Neural crest cell (in vitro differentiated cells): ENCODE data around the gene NDUFA13. TPM values are rescaled to one million over a fixed set of nuclear protein-coding genes. Genes with fewer than 3 reads are reported as not detected.

Experiments used
- DNase-seq: peaks from one replicate; pipeline ENCODE4 v3.0.0; 2021; ENCODE audit warnings: low read depth, mixed read lengths, low spot score
- H3K27ac Mint-ChIP-seq: one replicate; pipeline ENCODE4 v1.8.0; 2021; ENCODE audit warnings: mild to moderate bottlenecking, mixed read lengths; ENCODE audit not compliant: unreplicated experiment
- H3K27me3 Mint-ChIP-seq: 2 replicates; pipeline ENCODE4 v1.8.0; 2021; ENCODE audit warnings: low read depth, mild to moderate bottlenecking, mixed read lengths
- H3K36me3 Mint-ChIP-seq: 2 replicates; pipeline ENCODE4 v1.8.0; 2021; ENCODE audit warnings: low read depth, mild to moderate bottlenecking, mixed read lengths
- H3K4me1 Mint-ChIP-seq: 2 replicates; pipeline ENCODE4 v1.8.0; 2021; ENCODE audit warnings: mixed read lengths
- H3K4me3 Mint-ChIP-seq: one replicate; pipeline ENCODE4 v1.8.0; 2021; ENCODE audit warnings: mild to moderate bottlenecking, mixed read lengths
- H3K9me3 Mint-ChIP-seq: 2 replicates; pipeline ENCODE4 v1.8.0; 2021; ENCODE audit warnings: mixed read lengths
- total RNA-seq: library from RNA; stranded (reverse); gene quantifications from 2 replicates; pipeline ENCODE4 v1.2.1, GENCODE V29; 2021
- TF ChIP-seq, protein P1 (sequence below): fragments of 200-600 bp; sonication (generic); conservative IDR thresholded peaks from 2 replicates; pipeline ENCODE4 v1.5.0; 2021; ENCODE audit warnings: antibody characterized with exemption, mild to moderate bottlenecking

NDUFA13 gene
- total RNA-seq, 1 donor from 2014 or later, result 389 TPM

GRCh38 chr19:19547674-19548336 is 31.8 kb downstream of the NDUFA13 start:
- TF ChIP-seq, protein P1, sequence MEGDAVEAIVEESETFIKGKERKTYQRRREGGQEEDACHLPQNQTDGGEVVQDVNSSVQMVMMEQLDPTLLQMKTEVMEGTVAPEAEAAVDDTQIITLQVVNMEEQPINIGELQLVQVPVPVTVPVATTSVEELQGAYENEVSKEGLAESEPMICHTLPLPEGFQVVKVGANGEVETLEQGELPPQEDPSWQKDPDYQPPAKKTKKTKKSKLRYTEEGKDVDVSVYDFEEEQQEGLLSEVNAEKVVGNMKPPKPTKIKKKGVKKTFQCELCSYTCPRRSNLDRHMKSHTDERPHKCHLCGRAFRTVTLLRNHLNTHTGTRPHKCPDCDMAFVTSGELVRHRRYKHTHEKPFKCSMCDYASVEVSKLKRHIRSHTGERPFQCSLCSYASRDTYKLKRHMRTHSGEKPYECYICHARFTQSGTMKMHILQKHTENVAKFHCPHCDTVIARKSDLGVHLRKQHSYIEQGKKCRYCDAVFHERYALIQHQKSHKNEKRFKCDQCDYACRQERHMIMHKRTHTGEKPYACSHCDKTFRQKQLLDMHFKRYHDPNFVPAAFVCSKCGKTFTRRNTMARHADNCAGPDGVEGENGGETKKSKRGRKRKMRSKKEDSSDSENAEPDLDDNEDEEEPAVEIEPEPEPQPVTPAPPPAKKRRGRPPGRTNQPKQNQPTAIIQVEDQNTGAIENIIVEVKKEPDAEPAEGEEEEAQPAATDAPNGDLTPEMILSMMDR, result no peak
- Mint-ChIP-seq H3K27me3 (no peaks in the 10 kb centered on the region), H3K9me3 (no peaks in the 10 kb centered on the region), H3K36me3 (no peaks in the 10 kb centered on the region), H3K4me1 (peaks cover 4% of the 10 kb centered on the region), H3K27ac (no peak overlapping the region), H3K4me3 (no peak overlapping the region)
- DNase-seq, result no peak

DNA sequence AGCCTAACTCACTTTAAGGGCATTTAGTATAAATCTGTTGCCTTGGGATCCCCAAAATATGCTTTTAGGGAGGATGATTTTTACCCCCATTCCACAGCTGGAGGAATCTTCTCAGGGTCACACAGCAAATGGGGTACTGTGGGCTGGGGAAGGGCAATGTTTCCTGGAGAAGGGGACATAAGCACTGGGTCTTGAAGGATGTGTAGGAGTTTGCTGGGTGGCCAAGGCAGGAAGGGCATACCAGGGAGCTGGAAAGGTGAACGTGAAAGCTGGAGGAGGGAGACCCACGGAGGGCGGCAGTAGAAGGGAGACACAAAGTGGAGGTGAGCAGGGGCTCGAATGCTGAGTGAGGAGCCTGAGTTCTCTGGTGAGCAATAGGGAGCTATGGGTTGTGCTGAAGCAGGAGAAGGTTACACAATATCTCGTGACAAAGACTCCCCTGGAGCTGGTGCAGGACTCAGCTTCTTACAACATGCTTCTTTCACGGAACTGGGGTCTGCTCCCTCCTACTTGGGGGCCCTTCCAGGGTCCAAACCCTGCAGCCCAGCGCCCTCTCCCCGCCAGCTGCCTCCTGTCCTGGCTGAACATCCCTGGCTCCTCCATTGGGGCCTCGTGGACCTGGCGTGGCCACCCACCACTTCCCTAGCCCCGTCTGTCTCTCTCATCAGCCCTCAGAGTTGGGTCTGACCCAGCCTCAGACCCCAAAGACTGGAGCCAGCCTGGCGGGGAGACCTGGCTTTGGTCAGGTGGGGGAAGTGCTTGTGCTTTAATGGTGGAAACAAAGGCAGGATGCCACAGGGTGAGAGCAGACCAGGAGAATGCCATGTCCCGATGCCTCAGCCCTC is 33.1 kb downstream of the NDUFA13 start:
- TF ChIP-seq, protein P1, result no peak
- Mint-ChIP-seq H3K4me3 (no peak overlapping the region), H3K36me3 (no peaks in the 10 kb centered on the region), H3K4me1 (peaks cover 4% of the 10 kb centered on the region), H3K9me3 (no peaks in the 10 kb centered on the region), H3K27ac (peak overlapping the region; percentile 35), H3K27me3 (no peaks in the 10 kb centered on the region)
- DNase-seq, result no peak

DNA sequence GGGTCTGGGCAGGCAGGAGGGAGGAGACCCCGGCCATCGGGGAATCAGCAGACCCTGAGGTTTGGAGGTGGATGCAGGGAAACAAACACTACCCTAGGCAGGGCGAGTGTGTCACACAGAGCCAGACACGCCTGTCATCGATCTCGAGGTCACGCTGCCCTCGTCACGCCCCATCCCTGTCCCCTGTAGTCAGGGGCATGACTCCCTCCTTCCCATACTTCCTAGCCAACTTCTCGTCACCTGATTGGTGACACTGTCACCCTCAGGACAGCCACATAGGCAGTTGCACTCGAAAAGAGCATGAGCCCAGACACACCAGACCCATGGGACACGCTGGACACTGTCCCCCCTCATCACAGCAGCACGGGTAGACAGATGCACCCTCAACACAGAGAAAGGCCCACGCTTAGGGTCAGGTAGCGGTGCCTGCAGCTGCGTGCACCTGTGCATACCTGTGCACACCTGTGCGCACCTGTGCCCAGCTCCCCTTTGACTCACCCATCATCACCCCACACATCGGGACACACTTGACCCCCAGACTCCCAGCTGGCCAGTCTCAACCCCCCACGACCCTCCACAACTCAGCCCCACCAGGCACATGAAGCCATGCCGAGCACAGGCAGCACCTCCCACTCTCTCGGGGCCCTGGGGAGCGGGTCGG is 33.9 kb downstream of the NDUFA13 start:
- Mint-ChIP-seq H3K4me1 (peaks cover 4% of the 10 kb centered on the region), H3K27ac (no peak overlapping the region)

GRCh38 chr19:19550485-19550929 is 34.5 kb downstream of the NDUFA13 start:
- Mint-ChIP-seq H3K36me3 (no peaks in the 10 kb centered on the region), H3K27ac (no peak overlapping the region), H3K4me3 (no peak overlapping the region), H3K4me1 (peaks cover 4% of the 10 kb centered on the region), H3K27me3 (no peaks in the 10 kb centered on the region), H3K9me3 (no peaks in the 10 kb centered on the region)
- no peak for DNase-seq
- TF ChIP-seq, protein P1, result no peak

More for the DNA sequence above, 33.9 kb downstream of the NDUFA13 start:
- H3K4me3 Mint-ChIP-seq, result no peak overlapping the region
- H3K27me3 Mint-ChIP-seq, result no peaks in the 10 kb centered on the region
- no peaks in the 10 kb centered on the region for H3K9me3 Mint-ChIP-seq
- no peaks in the 10 kb centered on the region for H3K36me3 Mint-ChIP-seq
- TF ChIP-seq, protein P1, result no peak
- DNase-seq, result no peak

DNA sequence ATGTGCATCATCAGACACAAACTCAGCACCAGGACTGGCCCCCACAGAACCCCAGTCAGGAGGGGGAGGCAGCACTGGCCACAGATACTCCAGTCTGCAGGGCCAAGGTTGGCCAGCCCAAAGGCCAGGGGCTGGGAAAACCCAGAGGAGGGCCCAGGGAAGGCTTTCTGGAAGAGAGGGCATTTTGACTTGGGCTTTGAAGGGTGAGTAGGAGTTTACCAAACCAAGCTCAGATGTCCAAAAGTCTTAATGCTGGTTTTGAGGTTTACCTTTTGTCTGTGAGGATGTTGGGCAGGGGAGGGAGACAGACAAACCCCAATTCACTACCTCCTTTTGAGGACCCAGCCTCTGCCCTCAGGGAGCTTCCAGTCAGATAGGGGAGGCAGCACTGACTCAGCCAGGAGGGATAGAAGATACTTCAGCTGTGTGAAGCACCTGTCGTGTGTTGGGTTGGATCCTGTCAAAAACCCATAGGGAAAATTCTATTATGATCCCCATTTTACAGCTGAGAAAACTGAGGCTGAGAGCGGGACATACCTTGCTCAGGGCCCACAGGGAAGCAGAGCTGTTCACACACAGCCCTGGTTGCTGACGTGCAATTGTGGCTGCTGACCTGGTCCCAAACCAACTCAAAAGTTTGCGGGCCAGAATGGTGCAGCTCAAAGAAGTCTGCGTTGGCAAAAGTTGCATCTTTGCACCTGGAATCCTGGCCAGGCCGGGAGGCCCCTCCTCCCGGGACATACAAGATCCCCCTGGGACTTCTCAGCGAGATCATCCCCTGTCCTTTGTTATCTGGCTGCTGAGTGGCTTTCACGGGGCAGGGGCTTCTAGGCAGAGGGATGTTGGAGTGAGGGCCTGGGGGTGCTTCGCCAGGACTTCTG is 35.2 kb downstream of the NDUFA13 start:
- H3K27me3 Mint-ChIP-seq, result no peaks in the 10 kb centered on the region
- no peak overlapping the region for H3K27ac Mint-ChIP-seq
- TF ChIP-seq, protein P1, result no peak
- H3K4me1 Mint-ChIP-seq, result peaks cover 4% of the 10 kb centered on the region
- no peaks in the 10 kb centered on the region for H3K9me3 Mint-ChIP-seq
- no peaks in the 10 kb centered on the region for H3K36me3 Mint-ChIP-seq
- no peak overlapping the region for H3K4me3 Mint-ChIP-seq
- DNase-seq, result no peak
